ENCODE measurements around the gene SLC6A16.

SLC6A16 gene

DNA sequence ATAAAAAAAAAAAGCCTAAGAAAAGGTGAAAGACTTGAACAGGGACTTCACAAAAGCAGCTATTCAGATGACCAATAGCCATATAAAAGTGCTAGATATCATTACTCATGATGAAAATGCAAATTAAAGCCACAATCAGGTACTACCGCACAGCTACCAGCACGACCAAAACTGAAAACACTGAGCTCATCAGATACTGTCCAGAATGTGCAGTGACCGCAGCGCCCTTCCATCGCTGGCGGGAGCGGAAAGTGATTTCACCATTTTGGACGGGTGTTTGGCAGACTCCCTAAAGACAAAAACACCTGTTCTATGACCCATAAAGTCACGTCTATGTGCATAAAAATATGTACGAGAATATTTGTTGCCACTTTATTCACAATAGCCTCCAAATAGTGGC is 60.7 kb downstream of the SLC6A16 start:
- no peak for DNase-seq

DNA sequence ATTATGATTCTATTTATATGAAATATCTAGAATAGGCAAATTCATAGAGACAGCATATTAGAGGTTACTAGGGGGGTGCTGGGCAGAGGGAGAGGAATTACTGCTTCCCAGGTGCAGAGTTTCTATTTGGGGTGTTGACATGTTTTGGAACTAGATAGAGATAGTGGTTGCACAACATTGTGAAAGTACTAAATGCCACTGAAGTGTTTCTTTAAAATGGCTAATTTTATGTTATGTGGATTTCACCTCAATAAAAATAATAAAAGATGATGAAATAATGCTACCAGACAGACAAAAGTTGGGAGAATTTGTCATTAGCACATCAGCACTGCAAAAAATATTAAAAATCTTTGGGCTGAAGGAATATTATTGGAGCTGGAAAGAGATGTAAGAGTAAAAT is 63.4 kb downstream of the SLC6A16 start:
- no peak for DNase-seq

DNA sequence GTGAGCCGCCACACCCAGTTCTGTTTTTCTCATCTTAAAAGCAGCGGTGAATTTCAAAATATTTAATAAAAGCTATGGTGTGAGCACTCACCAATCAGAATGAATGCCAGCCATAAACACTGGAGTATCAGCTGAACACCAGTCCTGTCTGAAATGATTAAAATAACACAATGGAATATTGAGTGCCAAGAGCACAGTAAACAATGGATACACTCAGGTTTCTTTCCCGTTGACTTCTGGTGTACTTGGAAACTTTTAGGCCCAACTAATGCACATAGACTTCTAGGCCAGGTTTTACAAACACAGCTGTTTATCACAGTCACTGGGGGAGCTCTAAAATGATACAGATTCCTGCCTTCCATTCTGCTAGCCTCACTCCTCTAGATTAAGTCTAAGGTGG is 68.3 kb downstream of the SLC6A16 start:
- no peak for DNase-seq

DNA sequence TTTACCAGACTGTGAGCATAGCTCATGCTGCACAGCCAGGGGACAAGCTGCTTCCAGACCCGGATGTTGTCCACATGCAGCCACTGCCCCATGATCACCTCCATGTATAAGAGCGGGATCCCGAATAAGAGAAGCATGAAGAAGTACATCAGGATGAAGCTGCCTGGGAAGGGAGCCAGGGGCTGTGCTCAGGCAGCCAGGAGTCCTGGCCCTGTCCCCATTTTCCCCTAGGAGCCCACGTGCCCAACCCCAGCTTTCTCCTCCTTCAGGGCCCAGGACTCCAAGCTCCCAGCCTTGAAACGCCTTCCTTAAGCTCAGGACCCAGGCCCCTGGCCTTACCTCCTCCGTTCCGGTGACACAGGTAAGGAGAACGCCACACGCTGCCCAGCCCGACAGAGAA is 69.3 kb downstream of the SLC6A16 start:
- DNase-seq = no peak

DNA sequence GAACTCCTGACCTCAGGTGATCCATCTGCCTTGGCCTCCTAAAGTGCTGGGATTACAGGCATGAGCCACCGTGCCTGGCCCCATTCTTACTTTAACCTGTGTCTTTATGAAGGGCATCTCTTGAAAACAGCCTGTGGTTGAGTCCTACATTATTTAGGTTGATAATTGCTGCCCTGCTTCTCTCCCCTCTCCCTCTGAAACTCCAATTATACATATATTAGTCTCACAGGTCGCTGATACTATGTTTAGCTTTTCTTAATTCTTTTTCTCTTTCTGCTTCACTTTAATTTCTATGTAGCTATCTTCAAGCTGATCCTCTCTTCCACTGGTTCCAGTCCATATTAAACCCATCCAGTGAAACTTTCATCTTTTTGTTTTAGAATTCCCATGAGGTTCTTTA is 75.1 kb downstream of the SLC6A16 start:
- no peak for DNase-seq

DNA sequence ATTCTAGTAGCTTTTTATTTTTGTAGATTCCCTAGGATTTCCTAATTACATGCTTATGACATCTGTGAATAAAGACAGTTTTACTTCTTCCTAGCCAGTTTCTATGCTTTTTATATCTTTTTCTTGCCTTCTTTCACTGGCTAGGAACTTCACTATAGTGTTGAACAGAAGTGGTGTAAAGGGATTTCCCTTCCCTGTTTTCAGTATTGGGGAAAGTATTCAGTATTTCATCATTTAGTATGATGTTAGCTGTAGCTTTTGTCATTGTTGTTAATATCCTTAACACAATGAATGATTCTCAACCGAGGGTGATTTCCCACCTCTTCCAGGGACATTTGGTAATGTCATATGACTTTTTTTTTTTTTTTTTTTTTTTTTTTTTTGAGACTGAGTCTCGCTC is 77.3 kb downstream of the SLC6A16 start:
- no peak for DNase-seq

DNA sequence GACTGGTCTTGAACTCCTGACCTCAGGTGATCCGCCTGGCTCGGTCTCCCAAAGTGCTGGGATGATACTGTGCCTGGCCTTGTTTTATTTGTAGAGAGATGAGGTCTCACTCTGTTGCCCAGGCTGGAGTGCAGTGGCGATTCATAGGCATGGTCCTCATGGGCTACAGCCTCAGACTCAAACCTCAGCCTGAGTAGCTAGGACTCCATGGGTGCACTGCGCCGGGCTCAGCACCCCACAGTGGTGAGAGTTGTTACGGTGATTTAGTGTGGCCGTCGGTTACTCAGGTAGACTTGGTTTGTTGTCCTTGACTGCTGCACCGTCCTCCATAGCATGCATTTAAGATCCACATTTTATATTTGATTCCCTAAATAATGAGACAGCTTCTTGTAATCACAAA is 80.7 kb downstream of the SLC6A16 start:
- no peak for DNase-seq

DNA sequence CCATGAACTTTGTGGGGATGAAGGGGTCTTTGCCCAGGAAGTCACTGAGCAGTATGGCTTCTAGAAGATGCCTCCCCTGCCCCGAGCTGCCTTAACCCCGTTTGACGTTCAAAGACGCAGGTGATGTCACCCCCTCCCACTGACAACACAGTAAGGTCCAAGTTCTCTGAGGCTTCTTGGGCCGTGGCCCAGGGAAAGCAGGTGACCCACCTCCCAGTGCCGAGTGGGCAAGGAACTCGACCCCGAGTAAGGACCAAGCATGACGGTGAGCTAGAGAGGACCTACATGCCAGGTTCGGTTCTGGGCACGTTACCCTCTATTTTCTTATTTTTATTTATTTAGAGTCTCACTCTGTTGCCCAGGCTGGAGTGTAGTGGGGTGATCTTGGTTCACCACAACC is 81.3 kb downstream of the SLC6A16 start:
- DNase-seq = no peak

DNA sequence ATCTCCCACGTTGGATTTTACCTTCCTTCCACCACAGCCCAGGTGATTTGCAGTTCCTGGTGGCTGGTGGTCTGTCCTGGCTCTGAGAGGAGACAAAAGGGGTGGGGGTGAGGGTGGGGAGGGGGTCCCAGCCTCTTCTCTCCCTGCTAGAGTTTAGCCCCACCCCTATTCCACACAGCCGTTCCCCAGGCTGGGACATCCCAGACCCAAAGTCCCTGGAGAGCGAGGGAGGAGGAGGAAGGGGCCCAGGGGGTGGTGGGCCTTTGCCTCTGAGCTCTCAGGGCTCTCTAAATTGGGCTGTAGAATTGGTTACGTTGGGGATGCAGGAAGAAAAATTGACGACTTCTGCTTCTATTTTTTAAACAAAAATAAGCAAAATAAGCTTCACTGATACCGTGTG is 81.9 kb downstream of the SLC6A16 start:
- DNase-seq = no peak

DNA sequence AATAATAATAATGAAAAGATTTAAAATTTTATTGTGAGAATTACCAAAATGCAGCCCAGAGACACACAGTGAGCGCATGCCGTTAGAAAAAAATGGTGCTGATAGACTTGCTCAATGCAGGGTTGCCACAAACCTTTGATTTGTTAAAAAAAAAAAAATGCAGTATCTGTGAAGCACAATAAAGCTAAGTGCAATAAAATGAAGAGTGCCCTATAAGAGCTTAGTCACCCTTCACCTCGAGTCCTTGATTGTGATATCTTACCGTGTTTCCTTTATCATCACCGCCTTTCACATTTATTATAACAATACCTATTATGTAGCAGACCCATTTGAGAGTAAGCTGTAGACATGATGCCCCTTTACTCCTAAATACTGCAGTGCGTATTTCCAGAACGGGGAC is 83.2 kb downstream of the SLC6A16 start:
- DNase-seq = no peak
